Inflammatory macrophage treated with lipopolysaccharide for 1 hour (primary cell): ENCODE data around the gene BRK1.
A peak's percentile ranks its signal among the peaks of the same experiment; 100 is the strongest.
"Not testable (repeated sequence)": the region's sequence is repeated elsewhere in the genome, so short reads cannot be mapped to it uniquely, and the experiment has no call there.

Experiments used
- DNase-seq, 2 donors: peaks; one replicate each; pipeline ENCODE4 v3.0.0-alpha.2; 2020 to 2022

Gene BRK1

GRCh38 chr3:10115326-10116137 lies at the start of gene BRK1:
Gene BRK1, plus strand, starts transcription at chr3:10115675. Its CDS starts 27 bp downstream, at chr3:10115702.
- DNase-seq: peak; percentile 98

GRCh38 chr3:10070077-10070476 lies 45.4 kb upstream of the BRK1 start:
- not testable (repeated sequence) for DNase-seq

- DNase-seq: no peak
Measured at GRCh38 chr3:10074666-10075065, 40.8 kb upstream of the BRK1 start.

- DNase-seq: no peak
Measured at GRCh38 chr3:10081871-10082270, 33.6 kb upstream of the BRK1 start.

GRCh38 chr3:10085738-10086137 lies 29.7 kb upstream of the BRK1 start:
- DNase-seq: no peak

- DNase-seq: no peak
Measured at GRCh38 chr3:10088256-10088655, 27.2 kb upstream of the BRK1 start.

- DNase-seq: no peak
Measured at GRCh38 chr3:10090179-10090578, 25.3 kb upstream of the BRK1 start.

DNA sequence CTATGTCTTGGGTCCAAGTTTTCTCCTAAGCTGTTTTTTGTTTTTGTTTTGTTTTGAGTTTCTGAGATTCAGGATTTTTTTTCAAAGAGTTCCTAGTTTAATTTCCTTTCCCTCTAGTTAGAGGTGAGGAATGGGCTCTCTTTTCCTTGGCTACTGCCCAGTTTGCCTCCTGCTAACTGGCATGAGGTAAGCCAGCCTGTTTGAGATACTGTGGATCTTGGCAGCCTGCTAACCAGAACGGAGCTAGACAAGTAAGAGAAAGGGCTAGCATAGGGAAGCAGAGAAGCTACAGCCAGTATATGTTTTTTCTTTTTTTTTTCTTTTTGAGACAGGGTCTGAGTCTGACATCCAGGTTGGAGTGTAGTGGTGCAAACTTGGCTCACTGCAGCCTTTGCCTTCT lies 24.7 kb upstream of the BRK1 start:
- not testable (repeated sequence) for DNase-seq

GRCh38 chr3:10091387-10091786 lies 24.1 kb upstream of the BRK1 start:
- DNase-seq: not testable (repeated sequence)

DNA sequence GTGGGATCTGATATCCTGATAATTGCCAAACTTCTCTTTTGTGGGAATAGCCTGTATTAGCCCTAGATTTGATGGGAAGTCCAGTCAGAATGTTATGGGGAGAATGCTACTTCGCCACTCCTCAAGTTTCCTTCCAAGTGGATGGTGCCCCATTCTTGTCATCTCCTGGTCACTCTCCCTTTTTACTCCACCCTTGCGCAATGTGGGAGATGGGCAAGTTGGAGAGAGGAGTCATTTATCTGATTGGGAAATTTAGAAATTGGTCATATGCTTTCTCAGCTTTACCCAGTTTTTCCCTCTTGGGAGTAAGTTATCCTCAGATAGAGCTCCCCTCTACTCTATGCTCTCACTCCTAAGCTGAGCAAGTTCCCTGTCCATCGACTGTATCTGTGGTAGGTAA lies 21.8 kb upstream of the BRK1 start:
- no peak for DNase-seq

DNA sequence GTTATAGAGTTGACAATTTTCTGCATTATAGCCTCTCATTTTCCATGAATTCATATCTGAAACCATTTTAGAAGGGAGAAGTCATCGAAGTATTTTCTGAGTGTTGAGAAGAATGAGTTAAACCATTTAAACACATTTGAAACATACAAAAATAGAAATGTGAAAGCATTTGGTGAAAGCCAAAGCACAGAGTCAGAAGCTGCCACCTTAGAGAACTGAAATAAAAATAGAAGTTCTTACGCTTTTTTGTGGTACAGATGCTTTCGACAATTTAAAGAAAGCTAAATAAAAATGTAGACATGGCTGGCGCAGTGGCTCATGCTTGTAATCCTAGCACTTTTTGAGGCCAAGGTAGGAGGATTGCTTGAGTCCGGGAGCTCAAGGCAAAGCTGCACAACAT lies 16.4 kb upstream of the BRK1 start:
- DNase-seq: no peak

DNA sequence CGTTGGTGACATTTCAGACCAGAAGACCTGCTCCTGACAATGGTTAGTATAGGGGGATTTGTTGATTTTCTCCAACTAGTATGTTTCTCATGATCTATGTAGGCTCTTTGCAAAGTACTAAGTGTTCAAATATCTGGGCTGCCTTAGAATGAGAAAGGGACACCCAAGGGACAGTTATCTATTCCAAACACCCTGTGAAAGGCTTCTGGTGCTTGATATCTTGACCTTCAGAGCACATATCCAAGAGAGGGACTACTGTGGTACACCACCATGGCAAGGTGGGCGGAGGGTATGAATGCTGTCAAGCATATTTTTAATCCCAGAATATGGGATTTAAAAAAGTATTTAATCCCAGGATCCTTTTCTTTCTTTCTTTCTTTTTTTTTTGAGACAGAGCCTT lies 8.6 kb upstream of the BRK1 start:
- no peak for DNase-seq

DNA sequence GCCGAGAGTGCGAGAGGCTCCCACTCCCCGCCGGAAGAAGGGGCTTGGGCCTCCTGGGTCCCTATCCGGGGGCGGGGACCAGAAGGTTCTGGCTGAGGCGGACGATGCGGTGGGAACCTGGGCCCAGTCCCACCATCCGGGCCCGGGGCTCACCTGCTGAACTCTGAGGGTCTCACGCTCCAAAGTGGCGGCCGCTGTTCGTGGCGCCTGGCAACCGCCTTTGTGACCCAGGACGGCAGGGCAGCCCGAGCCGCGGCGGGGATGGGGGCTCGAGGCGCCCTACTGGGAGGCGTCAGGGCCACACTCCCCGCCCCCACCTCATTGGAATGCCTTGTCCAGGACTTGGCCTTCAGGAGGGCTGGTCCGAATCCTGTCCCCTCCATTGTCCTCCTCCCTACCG lies 7.4 kb upstream of the BRK1 start, which contains the start of gene FANCD2OS:
Gene FANCD2OS (minus strand): TSS at position 165 of the 400 bp plus-strand sequence. CDS start 3,481 bp downstream, outside the sequence.
- DNase-seq: no peak

GRCh38 chr3:10116138-10116460 lies 624 bp downstream of the BRK1 start:
- peak; percentile 40 to 44 for DNase-seq

DNA sequence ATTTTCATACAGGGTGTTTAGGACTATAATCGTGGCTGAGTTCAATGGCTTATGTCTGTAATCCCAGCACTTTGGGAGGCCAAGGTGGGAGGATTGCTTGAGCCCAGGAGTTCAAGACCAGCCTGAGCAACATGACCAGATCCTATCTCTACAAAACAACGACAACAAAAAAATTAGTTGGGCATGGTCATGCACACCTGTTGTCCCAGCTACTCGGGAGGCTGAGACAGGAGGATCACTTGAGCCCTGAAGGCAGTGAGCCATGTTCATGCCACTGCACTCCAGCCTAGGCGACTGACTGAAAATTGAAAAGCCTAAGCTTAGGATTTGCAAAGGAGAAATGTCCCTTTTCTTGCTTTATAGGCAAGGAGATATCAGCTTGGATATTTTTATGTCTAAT lies 1.5 kb downstream of the BRK1 start:
- no peak for DNase-seq

- no peak for DNase-seq
Measured at GRCh38 chr3:10119376-10119775, 3.9 kb downstream of the BRK1 start.

DNA sequence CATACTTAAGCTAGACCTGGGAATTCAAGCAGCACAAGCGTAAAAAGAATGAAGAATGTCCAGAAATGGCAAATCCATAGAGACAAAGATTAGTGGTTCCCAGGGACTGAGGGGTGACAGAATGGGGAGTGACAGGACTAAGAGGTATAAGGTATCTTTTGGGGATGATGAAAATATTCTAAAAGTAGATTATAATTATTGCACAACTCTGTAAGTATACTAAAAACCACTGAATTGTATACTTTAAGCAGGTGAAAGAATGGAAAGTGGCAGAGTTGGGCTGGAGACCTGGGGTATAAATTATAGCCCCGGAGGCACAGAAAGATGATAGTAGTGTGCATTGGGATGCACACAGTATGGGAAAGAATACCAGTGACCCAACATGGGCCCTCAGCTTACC lies 5.6 kb downstream of the BRK1 start:
- DNase-seq: no peak

DNA sequence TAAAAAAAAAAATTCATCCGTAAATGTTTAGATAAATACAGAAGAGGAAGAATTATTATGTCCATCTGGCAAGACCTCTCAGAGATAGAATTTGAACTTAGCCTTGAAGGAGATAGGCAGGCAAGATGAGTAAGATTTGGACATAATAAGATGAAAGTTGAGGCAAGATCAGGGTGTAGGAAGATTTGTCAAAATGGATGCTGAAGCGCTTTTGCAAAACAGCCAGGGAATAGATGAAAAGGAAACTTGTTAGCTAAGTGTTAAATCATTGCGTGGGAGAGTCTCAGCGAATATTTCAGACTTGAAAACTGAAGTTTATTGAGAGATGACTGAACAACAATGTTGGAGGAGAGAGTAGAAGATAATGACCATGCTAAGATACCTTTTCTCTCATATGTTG lies 7.2 kb downstream of the BRK1 start:
- no peak for DNase-seq

- not testable (repeated sequence) for DNase-seq
Measured at GRCh38 chr3:10135872-10136271, 20.4 kb downstream of the BRK1 start.

DNA sequence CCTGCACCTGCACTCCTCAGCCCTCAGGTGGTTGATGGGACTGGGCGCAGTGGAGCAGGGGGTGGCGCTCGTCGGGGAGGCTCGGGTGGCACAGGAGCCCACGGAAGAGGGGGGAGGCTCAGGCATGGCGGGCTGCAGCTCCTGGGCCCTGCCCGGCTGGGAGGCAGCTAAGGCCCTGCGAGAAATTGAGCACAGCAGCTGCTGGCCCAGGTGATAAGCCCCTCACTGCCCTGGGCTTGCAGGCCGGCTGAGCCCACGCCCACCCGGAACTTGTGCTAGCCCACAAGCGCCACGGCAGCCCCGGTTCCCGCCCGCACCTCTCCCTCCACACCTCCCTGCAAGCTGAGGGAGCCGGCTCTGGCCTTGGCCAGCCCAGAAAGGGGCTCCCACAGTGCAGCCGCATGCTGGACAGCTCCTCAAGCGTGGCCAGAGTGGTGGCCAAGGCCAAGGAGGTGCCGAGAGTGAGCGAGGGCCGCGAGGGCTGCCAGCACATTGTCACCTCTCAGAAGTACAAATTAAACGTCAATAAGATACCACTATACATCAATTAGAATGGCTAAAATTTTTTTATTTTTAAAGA lies 21.0 kb downstream of the BRK1 start:
- no peak for DNase-seq

DNA sequence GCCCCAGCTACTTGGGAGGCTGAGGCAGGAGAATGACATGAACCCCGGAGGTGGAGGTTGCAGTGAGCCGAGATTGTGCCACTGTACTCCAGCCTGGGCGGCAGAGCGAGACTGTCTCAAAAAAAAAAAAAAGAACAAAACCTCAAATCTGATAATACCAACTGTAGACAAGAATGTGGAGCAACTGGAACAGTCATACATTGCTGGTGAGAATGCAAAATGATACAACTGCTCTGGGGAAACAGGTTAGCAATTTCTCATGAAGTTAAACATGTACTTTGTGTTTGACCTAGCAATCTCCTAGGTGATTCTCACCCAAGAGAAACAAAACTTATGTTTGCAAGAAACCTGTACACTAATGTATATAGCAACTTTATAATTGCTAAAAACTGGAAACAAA lies 21.7 kb downstream of the BRK1 start:
- DNase-seq: no peak

DNA sequence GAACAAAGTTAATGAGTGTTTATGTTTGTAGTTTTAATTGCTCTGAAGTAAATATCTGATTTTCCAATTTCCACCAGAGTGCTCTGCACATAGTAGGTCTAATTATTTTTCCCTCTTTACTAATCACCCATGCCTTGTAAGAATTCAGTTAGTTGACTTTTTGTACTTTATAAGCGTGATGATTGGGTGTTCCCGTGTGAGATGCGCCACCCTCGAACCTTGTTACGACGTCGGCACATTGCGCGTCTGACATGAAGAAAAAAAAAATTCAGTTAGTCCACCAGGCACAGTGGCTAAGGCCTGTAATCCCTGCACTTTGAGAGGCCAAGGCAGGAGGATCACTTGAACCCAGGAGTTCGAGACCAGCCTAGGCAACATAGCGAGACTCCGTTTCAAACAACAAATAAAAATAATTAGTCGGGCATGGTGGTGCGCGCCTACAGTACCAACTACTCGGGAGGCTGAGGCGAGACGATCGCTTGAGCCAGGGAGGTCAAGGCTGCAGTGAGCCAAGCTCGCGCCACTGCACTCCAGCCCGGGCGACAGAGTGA lies 25.6 kb downstream of the BRK1 start:
- DNase-seq: no peak

DNA sequence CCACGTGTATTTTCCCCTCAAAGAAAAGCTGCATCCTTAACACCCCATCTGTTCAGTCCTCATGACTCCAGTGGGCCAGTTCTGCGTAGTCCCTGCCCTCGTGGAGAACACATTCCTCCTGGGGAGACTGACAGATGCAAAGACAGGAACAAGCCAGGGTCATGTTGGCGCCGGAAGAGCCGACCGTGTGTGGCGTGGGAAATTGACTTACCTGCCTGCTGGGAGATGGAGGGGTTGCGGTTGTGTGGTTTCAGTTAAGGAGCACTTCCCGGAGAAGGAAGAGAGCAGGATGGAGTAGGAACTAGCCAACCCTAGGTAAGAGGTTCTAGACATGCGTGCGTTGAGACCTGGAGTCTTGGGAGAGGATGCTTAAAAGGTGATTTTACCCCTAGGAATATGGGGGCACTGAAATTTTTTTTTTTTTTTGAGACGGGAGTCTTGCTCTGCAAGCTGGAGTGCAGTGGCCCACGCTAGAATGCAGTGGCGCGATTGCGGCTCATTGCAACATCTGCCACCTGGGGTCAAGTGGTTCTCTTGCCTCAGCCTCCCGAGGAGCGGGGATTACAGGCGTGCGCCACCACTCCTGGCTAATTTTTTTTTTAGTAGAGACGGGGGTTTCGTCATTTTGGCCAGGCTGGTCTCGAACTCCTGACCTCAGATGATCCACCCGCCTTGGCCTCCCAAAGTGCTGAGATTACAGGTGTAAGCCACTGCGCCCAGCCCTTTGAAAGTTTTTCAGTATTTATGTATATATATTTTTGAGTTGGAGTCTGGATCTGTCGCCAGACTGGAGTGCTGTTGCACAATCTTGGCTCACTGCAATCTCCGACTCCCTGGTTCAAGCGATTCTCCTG lies 27.5 kb downstream of the BRK1 start:
- peak in 1 of 2 donors; percentile 44 for DNase-seq
